ENCODE measurements around the gene CHST11.

Gene CHST11

DNA sequence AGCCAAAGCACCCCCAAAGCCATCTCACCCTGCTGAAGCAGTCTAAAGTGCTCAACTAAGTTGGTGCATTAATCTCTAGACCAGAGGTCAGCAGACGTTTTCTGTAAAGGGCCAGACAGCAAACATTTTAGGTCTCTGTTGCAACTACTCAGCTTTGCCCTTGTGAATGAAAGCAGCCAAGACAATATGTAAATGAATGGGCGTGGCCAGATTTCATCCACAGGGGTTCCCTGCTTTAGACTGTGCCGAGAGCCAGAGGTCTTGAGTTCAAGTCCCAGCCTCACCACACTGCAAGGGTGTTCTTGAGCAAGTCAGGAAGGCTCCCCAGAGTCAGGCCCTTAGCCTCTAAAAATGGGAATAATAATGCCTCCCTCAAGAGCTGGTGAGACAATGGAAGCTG, 166.2 kb downstream of the CHST11 start:
- POLR2A ChIA-PET: no interaction called here
- H3K36me3 ChIP-seq (ENCODE audit: control insufficient read depth in 2 of 2, insufficient read depth in 1 of 2, low read length in 2 of 2): no peaks in the 10 kb centered on the region
- TF ChIP-seq, protein P1, sequence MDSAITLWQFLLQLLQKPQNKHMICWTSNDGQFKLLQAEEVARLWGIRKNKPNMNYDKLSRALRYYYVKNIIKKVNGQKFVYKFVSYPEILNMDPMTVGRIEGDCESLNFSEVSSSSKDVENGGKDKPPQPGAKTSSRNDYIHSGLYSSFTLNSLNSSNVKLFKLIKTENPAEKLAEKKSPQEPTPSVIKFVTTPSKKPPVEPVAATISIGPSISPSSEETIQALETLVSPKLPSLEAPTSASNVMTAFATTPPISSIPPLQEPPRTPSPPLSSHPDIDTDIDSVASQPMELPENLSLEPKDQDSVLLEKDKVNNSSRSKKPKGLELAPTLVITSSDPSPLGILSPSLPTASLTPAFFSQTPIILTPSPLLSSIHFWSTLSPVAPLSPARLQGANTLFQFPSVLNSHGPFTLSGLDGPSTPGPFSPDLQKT (IDR thresholded peaks at IDR 0.05; ENCODE audit: borderline replicate concordance, low read depth, low read length): no peak
- TF ChIP-seq, protein P2, sequence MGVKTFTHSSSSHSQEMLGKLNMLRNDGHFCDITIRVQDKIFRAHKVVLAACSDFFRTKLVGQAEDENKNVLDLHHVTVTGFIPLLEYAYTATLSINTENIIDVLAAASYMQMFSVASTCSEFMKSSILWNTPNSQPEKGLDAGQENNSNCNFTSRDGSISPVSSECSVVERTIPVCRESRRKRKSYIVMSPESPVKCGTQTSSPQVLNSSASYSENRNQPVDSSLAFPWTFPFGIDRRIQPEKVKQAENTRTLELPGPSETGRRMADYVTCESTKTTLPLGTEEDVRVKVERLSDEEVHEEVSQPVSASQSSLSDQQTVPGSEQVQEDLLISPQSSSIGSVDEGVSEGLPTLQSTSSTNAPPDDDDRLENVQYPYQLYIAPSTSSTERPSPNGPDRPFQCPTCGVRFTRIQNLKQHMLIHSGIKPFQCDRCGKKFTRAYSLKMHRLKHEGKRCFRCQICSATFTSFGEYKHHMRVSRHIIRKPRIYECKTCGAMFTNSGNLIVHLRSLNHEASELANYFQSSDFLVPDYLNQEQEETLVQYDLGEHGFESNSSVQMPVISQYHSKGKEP (tag by site-specific recombination; IDR thresholded peaks at IDR 0.05): no peak
- TF ChIP-seq BCL11B (tag by site-specific recombination; IDR thresholded peaks at IDR 0.05; ENCODE audit: low read depth): no peak
- TF ChIP-seq, protein P3, sequence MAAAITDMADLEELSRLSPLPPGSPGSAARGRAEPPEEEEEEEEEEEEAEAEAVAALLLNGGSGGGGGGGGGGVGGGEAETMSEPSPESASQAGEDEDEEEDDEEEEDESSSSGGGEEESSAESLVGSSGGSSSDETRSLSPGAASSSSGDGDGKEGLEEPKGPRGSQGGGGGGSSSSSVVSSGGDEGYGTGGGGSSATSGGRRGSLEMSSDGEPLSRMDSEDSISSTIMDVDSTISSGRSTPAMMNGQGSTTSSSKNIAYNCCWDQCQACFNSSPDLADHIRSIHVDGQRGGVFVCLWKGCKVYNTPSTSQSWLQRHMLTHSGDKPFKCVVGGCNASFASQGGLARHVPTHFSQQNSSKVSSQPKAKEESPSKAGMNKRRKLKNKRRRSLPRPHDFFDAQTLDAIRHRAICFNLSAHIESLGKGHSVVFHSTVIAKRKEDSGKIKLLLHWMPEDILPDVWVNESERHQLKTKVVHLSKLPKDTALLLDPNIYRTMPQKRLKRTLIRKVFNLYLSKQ (tag by site-specific recombination; IDR thresholded peaks at IDR 0.05; ENCODE audit: borderline replicate concordance): no peak
- TF ChIP-seq ZNF350 (tag by site-specific recombination; IDR thresholded peaks at IDR 0.05): no peak
- no peak for TF ChIP-seq ZNF175 (tag by site-specific recombination; IDR thresholded peaks at IDR 0.05)
- no peak for TF ChIP-seq ZNF214 (tag by site-specific recombination; IDR thresholded peaks at IDR 0.05; ENCODE audit: borderline replicate concordance)
- TF ChIP-seq, protein P4, sequence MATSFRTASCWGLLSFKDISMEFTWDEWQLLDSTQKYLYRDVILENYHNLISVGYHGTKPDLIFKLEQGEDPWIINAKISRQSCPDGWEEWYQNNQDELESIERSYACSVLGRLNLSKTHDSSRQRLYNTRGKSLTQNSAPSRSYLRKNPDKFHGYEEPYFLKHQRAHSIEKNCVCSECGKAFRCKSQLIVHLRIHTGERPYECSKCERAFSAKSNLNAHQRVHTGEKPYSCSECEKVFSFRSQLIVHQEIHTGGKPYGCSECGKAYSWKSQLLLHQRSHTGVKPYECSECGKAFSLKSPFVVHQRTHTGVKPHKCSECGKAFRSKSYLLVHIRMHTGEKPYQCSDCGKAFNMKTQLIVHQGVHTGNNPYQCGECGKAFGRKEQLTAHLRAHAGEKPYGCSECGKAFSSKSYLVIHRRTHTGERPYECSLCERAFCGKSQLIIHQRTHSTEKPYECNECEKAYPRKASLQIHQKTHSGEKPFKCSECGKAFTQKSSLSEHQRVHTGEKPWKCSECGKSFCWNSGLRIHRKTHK (tag by site-specific recombination; IDR thresholded peaks at IDR 0.05): no peak
- TF ChIP-seq ZNF560 (tag by site-specific recombination; IDR thresholded peaks at IDR 0.05; ENCODE audit: borderline replicate concordance): no peak
- no peak overlapping the region for H3K27ac ChIP-seq (ENCODE audit: extremely low read depth, low read depth, low read length)
- H3K9me3 ChIP-seq (ENCODE audit: control insufficient read depth, insufficient read depth, low read depth, low read length): no peaks in the 10 kb centered on the region
- H3K4me3 ChIP-seq (ENCODE audit: low read depth, low read length): no peak overlapping the region
- peaks cover 20% of the 10 kb centered on the region for H3K4me1 ChIP-seq (ENCODE audit: control insufficient read depth, insufficient read depth, low read length)
- CTCF ChIA-PET: no interaction called here

DNA sequence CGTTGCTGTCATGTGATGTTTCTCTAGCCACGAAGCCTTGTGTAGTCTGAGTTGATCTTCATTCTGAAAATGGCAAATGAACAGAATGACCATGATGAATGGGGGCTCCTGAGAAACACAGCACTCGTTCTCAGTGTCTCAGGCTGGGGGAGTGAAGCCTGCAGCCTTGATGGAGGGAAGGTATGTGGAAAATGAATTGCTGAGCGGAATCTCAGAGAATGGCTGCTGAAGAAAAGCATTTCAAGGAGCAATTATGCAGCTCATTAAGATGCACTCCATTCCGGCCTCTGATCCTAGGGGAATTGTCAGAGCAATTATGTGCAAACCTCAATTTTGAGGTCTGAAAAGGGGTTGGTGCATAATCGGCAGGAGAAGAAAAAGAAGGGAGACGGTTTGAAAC, 167.1 kb downstream of the CHST11 start:
- H3K4me3 ChIP-seq (ENCODE audit: low read depth, low read length): no peak overlapping the region
- TF ChIP-seq ZNF843 (tag by site-specific recombination; IDR thresholded peaks at IDR 0.05): no peak
- no peak for TF ChIP-seq HOXA7 (CRISPR knock-in tag; IDR thresholded peaks at IDR 0.05; ENCODE audit: borderline replicate concordance)
- no peak for TF ChIP-seq ZNF677 (tag by site-specific recombination; IDR thresholded peaks at IDR 0.05)
- no peak for TF ChIP-seq KLF10 (tag by site-specific recombination; IDR thresholded peaks at IDR 0.05)
- TF ChIP-seq ZNF292 (tag by site-specific recombination; IDR thresholded peaks at IDR 0.05; ENCODE audit: borderline replicate concordance, low read depth): no peak
- TF ChIP-seq, protein P5, sequence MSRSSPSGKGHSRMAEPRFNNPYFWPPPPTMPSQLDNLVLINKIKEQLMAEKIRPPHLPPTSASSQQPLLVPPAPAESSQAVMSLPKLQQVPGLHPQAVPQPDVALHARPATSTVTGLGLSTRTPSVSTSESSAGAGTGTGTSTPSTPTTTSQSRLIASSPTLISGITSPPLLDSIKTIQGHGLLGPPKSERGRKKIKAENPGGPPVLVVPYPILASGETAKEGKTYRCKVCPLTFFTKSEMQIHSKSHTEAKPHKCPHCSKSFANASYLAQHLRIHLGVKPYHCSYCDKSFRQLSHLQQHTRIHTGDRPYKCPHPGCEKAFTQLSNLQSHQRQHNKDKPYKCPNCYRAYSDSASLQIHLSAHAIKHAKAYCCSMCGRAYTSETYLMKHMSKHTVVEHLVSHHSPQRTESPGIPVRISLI (tag by site-specific recombination; IDR thresholded peaks at IDR 0.05): no peak
- no peak for TF ChIP-seq ZNF37A (tag by site-specific recombination; IDR thresholded peaks at IDR 0.05)
- no peak for TF ChIP-seq ZNF792 (tag by site-specific recombination; IDR thresholded peaks at IDR 0.05)
- TF ChIP-seq ZNF626 (tag by site-specific recombination; IDR thresholded peaks at IDR 0.05): no peak
- TF ChIP-seq BCL11A (tag by site-specific recombination; IDR thresholded peaks at IDR 0.05; ENCODE audit: low read depth): no peak
- TF ChIP-seq IKZF3 (tag by site-specific recombination; IDR thresholded peaks at IDR 0.05): no peak
- ChIA-PET POLR2A (no interaction called here), CTCF (interaction anchor here (0.7 kb wide), 1 partner anchor 201 kb away, joined by 3 read pairs; no protein-coding TSS in a partner anchor)
- no peaks in the 10 kb centered on the region for H3K36me3 ChIP-seq (ENCODE audit: control insufficient read depth in 2 of 2, insufficient read depth in 1 of 2, low read length in 2 of 2)
- H3K27ac ChIP-seq (ENCODE audit: extremely low read depth, low read depth, low read length): no peak overlapping the region
- H3K9me3 ChIP-seq (ENCODE audit: control insufficient read depth, insufficient read depth, low read depth, low read length): no peaks in the 10 kb centered on the region
- H3K4me1 ChIP-seq (ENCODE audit: control insufficient read depth, insufficient read depth, low read length): peaks cover 20% of the 10 kb centered on the region

Data from HEK293 (cell line).